ENCODE measurements around the gene CORO7.

DNA sequence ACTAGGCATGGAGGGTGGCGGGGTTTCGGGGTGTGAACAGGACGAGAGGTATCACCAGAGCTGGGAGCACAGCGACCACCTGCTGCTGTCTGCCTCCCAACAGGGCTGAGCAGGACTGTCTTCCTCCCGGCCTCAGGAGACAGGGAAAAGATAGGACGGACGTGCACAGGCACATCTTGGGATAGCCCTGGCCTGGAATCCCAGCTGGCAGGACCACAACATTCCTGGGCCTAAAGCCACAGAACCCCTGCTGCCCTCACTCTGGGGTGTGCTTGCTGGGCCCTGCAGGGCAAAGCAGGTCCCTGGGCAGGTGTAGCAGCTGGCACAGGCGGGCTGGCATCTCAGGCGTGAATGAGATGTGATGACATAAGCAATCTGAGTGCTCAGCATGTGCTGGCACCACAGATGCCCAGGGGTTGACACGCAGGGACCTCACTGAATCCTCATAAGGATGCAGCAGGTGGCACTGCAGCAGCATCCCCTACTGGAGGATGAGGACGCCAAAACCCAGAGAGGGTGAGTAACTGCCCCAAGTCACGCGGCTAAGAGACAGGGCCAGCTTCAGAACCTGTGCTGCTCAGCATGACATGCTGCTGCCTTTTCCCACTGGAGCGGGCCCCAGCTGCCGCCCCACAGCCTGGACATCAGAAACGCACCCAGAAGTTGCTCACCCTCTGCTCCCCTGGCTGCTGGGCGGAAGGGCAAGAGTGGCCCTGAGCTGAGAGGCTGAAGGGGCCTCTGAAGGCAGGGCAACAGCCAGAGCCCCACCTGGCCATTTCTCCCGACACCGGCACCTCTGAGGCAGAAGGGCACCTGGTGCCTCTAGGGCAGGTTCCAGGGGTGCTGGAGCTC, 7.1 kb downstream of the CORO7 start:
- TF ChIP-seq CTCF (IDR thresholded peaks at IDR 0.05) (peak in 3 of 12 donors; percentile 7 to 13 (median 10)), POLR2A (IDR thresholded peaks at IDR 0.05) (no peak)
